Embryonic facial prominence (tissue), 1 donor: ENCODE measurements around the gene BDKRB2.

Source experiments
- DNase-seq: peaks from one replicate; pipeline ENCODE4 v3.0.0-alpha.2; 2016; ENCODE audit errors: extremely low spot score

BDKRB2 gene

GRCh38 chr14:96176811-96177211, 27.8 kb upstream of the BDKRB2 start:
- no peak for DNase-seq

- DNase-seq = no peak
Observed at GRCh38 chr14:96177766-96178375, 26.8 kb upstream of the BDKRB2 start.

GRCh38 chr14:96178461-96179321, 25.9 kb upstream of the BDKRB2 start:
- DNase-seq = no peak

GRCh38 chr14:96180043-96180874, 24.4 kb upstream of the BDKRB2 start:
- DNase-seq = no peak

GRCh38 chr14:96181186-96182056, 23.2 kb upstream of the BDKRB2 start:
- no peak for DNase-seq

- DNase-seq = no peak
Observed at GRCh38 chr14:96182546-96182945, 22.1 kb upstream of the BDKRB2 start.

GRCh38 chr14:96184737-96185136, 19.9 kb upstream of the BDKRB2 start:
- no peak for DNase-seq

GRCh38 chr14:96187216-96188031, 17.2 kb upstream of the BDKRB2 start:
- no peak for DNase-seq

GRCh38 chr14:96189281-96189711, 15.3 kb upstream of the BDKRB2 start:
- DNase-seq = no peak

- no peak for DNase-seq
Observed at GRCh38 chr14:96191353-96191752, 13.3 kb upstream of the BDKRB2 start.

GRCh38 chr14:96191841-96192462, 12.7 kb upstream of the BDKRB2 start:
- DNase-seq = no peak

GRCh38 chr14:96192975-96193805, 11.4 kb upstream of the BDKRB2 start:
- DNase-seq = no peak

GRCh38 chr14:96194262-96194656, 10.4 kb upstream of the BDKRB2 start:
- DNase-seq = no peak

GRCh38 chr14:96194657-96195431, 9.8 kb upstream of the BDKRB2 start:
- no peak for DNase-seq

- DNase-seq = no peak
Observed at GRCh38 chr14:96195441-96196081, 9.1 kb upstream of the BDKRB2 start.

GRCh38 chr14:96197163-96197852, 7.3 kb upstream of the BDKRB2 start:
- no peak for DNase-seq

- no peak for DNase-seq
Observed at GRCh38 chr14:96197969-96198368, 6.7 kb upstream of the BDKRB2 start.
